Left lung (tissue), 10 donors: ENCODE measurements around the gene DUSP16. TPM values are rescaled to one million over a fixed set of nuclear protein-coding genes. Genes with fewer than 3 reads are reported as not detected.
A peak's percentile ranks its signal among the peaks of the same experiment; 100 is the strongest.

Experiments
- ATAC-seq: fragments of 200-7000 bp; cut with Tn5 transposase; one replicate; pipeline ENCODE4 v1.9.1; 2020; ENCODE audit warnings: moderate library complexity
- DNase-seq, 4 donors: peaks; one replicate each; pipeline ENCODE4 v3.0.0-alpha.2; 2013 to 2020
- H3K27ac ChIP-seq, 2 donors: fragments of 200-600 bp; sonication (generic) in 1 of 2; one replicate each; pipeline versions ENCODE4 v1.5.0 to v1.8.0; 2020 to 2021
- H3K27me3 ChIP-seq, 2 donors: fragments of 200-600 bp; sonication (generic) in 1 of 2; one replicate each; pipeline versions ENCODE4 v1.5.0 to v1.8.0; 2020 to 2021
- H3K36me3 ChIP-seq, 2 donors: fragments of 200-600 bp; sonication (generic) in 1 of 2; one replicate each; pipeline versions ENCODE4 v1.5.0 to v1.8.0; 2020 to 2021
- H3K4me1 ChIP-seq, 2 donors: fragments of 200-600 bp; one replicate each; pipeline ENCODE4 v1.8.0; 2021
- H3K4me3 ChIP-seq, 2 donors: fragments of 200-600 bp; sonication (generic) in 1 of 2; one replicate each; pipeline versions ENCODE4 v1.5.0 to v1.8.0; 2020 to 2021; ENCODE audit warnings: mild to moderate bottlenecking in 1 of 2
- H3K9me3 ChIP-seq, 2 donors: fragments of 200-600 bp; sonication (generic) in 1 of 2; one replicate each; pipeline versions ENCODE4 v1.5.0 to v1.8.0; 2020 to 2021
- intact Hi-C, 2 donors: fragments of 100-400 bp; cut with DNase I; formaldehyde crosslinking; loops; one replicate each; pipeline versions ENCODE4 v1.11.2 to v1.14.2; 2022
- polyA plus RNA-seq, 6 donors: library from polyadenylated mRNA; unstranded; fragments of 120-200 nt; gene quantifications; one replicate each; pipeline ENCODE4 v1.2.1, GENCODE V29; 2013; ENCODE audit not compliant: insufficient read length in 6 of 6
- total RNA-seq, 2 donors: library from RNA; stranded (reverse); fragmentation: NEBNext Ultra II Directional; extraction: Animal tissue kit (Norgen Biotek cat#: 25700); gene quantifications; one replicate each; pipeline ENCODE4 v1.2.1, GENCODE V29; 2021
- TF ChIP-seq, protein P1 (sequence below), 2 donors: fragments of 200-600 bp; sonication (generic) in 1 of 2; IDR thresholded peaks; one replicate each; pipeline versions ENCODE4 v1.5.0 to v1.8.0; 2021; ENCODE audit warnings: antibody characterized with exemption in 2 of 2
- donor health status: DM: no; HTN: yes; CAD: no.
- donor health status: DM: no; HTN: no; CAD: no.

Gene DUSP16
- total and polyA plus RNA-seq, 8 donors: 31.7 to 45.6 (median 35.5) TPM

DNA sequence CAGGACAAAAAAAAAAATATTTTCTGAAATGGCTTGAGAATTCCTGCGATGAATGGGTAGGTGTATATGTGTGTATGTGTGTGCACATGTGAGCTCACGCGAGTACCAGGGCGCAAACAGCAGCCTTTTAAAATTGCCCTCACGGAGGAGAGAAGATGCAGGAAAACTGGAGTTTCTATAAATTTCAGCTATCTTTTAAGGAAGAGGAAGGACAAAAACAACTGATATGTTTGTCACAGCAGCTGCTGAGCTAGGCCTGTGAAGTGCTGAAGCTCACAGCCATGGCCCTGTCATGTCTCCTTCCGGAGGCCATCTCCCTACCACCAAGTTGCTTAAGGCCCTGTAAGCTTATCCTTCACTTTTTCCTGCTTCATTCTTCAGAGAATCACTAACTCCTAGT, 40.8 kb downstream of the DUSP16 start:
- intact Hi-C loops: no loop called here
- no peaks in the 10 kb centered on the region for H3K27me3 ChIP-seq
- ATAC-seq: no peak
- TF ChIP-seq, protein P1, sequence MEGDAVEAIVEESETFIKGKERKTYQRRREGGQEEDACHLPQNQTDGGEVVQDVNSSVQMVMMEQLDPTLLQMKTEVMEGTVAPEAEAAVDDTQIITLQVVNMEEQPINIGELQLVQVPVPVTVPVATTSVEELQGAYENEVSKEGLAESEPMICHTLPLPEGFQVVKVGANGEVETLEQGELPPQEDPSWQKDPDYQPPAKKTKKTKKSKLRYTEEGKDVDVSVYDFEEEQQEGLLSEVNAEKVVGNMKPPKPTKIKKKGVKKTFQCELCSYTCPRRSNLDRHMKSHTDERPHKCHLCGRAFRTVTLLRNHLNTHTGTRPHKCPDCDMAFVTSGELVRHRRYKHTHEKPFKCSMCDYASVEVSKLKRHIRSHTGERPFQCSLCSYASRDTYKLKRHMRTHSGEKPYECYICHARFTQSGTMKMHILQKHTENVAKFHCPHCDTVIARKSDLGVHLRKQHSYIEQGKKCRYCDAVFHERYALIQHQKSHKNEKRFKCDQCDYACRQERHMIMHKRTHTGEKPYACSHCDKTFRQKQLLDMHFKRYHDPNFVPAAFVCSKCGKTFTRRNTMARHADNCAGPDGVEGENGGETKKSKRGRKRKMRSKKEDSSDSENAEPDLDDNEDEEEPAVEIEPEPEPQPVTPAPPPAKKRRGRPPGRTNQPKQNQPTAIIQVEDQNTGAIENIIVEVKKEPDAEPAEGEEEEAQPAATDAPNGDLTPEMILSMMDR (IDR thresholded peaks at IDR 0.05): no peak
- H3K36me3 ChIP-seq: peaks cover 0 to 28% of the 10 kb centered on the region in 2 donors
- DNase-seq: no peak
- no peak overlapping the region for H3K4me3 ChIP-seq
- no peak overlapping the region for H3K27ac ChIP-seq
- H3K4me1 ChIP-seq: peaks cover 0 to 20% of the 10 kb centered on the region in 2 donors
- no peaks in the 10 kb centered on the region for H3K9me3 ChIP-seq

GRCh38 chr12:12521044-12521485, 41.6 kb downstream of the DUSP16 start:
- no peak overlapping the region for H3K4me3 ChIP-seq
- DNase-seq: no peak
- H3K4me1 ChIP-seq: peaks cover 0 to 22% of the 10 kb centered on the region in 2 donors
- no peaks in the 10 kb centered on the region for H3K27me3 ChIP-seq
- H3K36me3 ChIP-seq: peaks cover 0 to 31% of the 10 kb centered on the region in 2 donors
- intact Hi-C loops: no loop called here
- no peak overlapping the region for H3K27ac ChIP-seq
- no peak for ATAC-seq
- H3K9me3 ChIP-seq: no peaks in the 10 kb centered on the region
- TF ChIP-seq, protein P1 (IDR thresholded peaks at IDR 0.05): no peak

DNA sequence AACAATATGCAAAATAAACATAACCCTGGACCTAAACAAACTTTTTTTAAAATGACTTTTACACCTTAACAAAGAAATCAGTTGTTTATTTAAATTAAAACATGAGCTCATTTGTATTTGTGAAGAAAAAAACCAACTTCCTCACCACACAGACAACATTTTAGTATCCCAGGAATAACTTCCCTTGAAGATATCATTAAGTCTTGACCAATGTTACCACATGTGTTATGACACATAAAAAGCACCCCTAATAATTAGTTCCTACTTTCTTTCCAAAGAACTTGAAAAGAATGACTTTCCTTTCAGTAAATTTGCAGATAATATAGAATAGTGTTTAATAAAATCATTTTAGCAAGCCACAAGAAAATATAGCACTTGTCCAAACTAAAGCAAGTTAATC, 42.4 kb downstream of the DUSP16 start:
- Histone ChIP-seq H3K27ac (no peak overlapping the region), H3K36me3 (peaks cover 0 to 31% of the 10 kb centered on the region in 2 donors), H3K4me1 (peaks cover 0 to 22% of the 10 kb centered on the region in 2 donors), H3K27me3 (no peaks in the 10 kb centered on the region), H3K9me3 (no peaks in the 10 kb centered on the region), H3K4me3 (no peak overlapping the region)
- ATAC-seq (no peak), DNase-seq (no peak)
- intact Hi-C loops: no loop called here
- TF ChIP-seq, protein P1 (IDR thresholded peaks at IDR 0.05): no peak

DNA sequence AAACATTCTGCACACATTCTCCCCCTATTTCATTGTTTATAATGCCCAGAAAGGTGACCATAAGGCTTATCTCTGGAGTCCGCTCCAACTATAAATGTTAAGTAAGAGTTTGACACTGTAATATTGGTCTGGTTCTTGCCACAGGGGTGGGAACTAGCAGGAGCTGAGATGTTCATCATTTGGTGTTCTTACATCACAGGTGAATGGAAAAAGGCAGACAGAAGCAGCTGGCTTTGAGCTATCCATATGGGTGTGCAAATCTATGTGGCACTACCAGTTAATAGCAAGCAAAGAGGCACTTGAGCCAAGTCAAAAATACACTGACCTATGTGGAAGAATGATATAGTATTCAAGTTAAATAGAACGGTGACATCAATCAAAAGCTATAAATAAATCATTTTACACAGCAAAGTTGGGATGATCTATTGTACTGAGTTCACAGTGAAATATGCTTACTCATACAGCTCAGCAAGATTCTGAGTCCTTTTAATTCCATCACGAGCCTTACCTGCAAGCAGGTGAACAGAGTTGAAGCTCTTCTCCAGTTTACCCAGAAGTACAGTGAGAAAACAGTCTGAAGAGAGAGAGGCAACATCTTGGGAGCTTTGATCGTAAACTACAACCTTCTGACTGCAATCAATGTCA, 43.2 kb downstream of the DUSP16 start:
- Histone ChIP-seq H3K4me3 (no peak overlapping the region), H3K4me1 (peaks cover 0 to 22% of the 10 kb centered on the region in 2 donors), H3K9me3 (no peaks in the 10 kb centered on the region), H3K27me3 (no peaks in the 10 kb centered on the region), H3K36me3 (peaks cover 0 to 31% of the 10 kb centered on the region in 2 donors), H3K27ac (no peak overlapping the region)
- intact Hi-C loops: no loop called here
- peak; percentile 72 for ATAC-seq
- TF ChIP-seq, protein P1 (IDR thresholded peaks at IDR 0.05): no peak
- DNase-seq: no peak

GRCh38 chr12:12518919-12519318, 43.7 kb downstream of the DUSP16 start:
- Histone ChIP-seq H3K9me3 (no peaks in the 10 kb centered on the region), H3K4me3 (no peak overlapping the region)
- TF ChIP-seq, protein P1 (IDR thresholded peaks at IDR 0.05): no peak

More at GRCh38 chr12:12518919-12519318, 43.7 kb downstream of the DUSP16 start:
- Histone ChIP-seq H3K27me3 (no peaks in the 10 kb centered on the region), H3K36me3 (peaks cover 0 to 31% of the 10 kb centered on the region in 2 donors), H3K27ac (no peak overlapping the region), H3K4me1 (peaks cover 0 to 22% of the 10 kb centered on the region in 2 donors)
- intact Hi-C loops: no loop called here
- ATAC-seq (no peak), DNase-seq (no peak)
